Esophagus (tissue), 2 donors: ENCODE results near the gene PIEZO2. TPM values are rescaled to one million over a fixed set of nuclear protein-coding genes. Genes with fewer than 3 reads are reported as not detected.
"Not testable (repeated sequence)": the region's sequence is repeated elsewhere in the genome, so short reads cannot be mapped to it uniquely, and the experiment has no call there.

Experiments
- H3K27ac ChIP-seq, 2 donors: one replicate each; pipeline ENCODE4 v1.5.1; 2013; ENCODE audit warnings: low read depth in 2 of 2, mild to moderate bottlenecking in 2 of 2, inconsistent platforms in 1 of 2, low read length in 1 of 2, moderate library complexity in 1 of 2
- H3K27me3 ChIP-seq, 2 donors: one replicate each; pipeline ENCODE4 v1.6.1; 2013; ENCODE audit warnings: low read length in 2 of 2, control low read depth in 1 of 2, mild to moderate bottlenecking in 1 of 2; ENCODE audit not compliant: insufficient read depth in 2 of 2, control insufficient read depth in 1 of 2
- H3K36me3 ChIP-seq, 2 donors: one replicate each; pipeline ENCODE4 v1.6.1; 2013; ENCODE audit warnings: low read length in 1 of 2; ENCODE audit not compliant: control insufficient read depth in 2 of 2, insufficient read depth in 2 of 2
- H3K4me1 ChIP-seq, 2 donors: one replicate each; pipeline ENCODE4 v1.6.1; 2013; ENCODE audit warnings: low read length in 1 of 2; ENCODE audit not compliant: control insufficient read depth in 2 of 2, insufficient read depth in 2 of 2
- H3K4me3 ChIP-seq, 2 donors: one replicate each; pipeline ENCODE4 v1.5.1; 2013; ENCODE audit warnings: low read length in 2 of 2, mild to moderate bottlenecking in 2 of 2, low read depth in 1 of 2, moderate library complexity in 1 of 2
- H3K9me3 ChIP-seq, 2 donors: one replicate each; pipeline ENCODE4 v1.6.1; 2013; ENCODE audit warnings: mild to moderate bottlenecking in 2 of 2, low read depth in 1 of 2, low read length in 1 of 2, moderate library complexity in 1 of 2; ENCODE audit not compliant: control insufficient read depth in 2 of 2, insufficient read depth in 1 of 2
- WGBS, 2 donors: extraction: QIAGEN DNeasy Blood & Tissue Kit; methylation state at CpG; one replicate each; pipeline ENCODE4 v1.1.7; 2013; 5-methylcytosine and 5-hydroxymethylcytosine counted together
- polyA plus RNA-seq, 2 donors: library from polyadenylated mRNA; stranded (reverse); fragments of 200-250 nt; gene quantifications; one replicate each; pipeline ENCODE4 v1.2.3, GENCODE V29; 2013
- donor health status: healthy with polysubstance abuse.
- donor health status: Bipolar disorder and iron deficiency.

The PIEZO2 gene
- polyA plus RNA-seq, 2 donors, result 0.37 to 0.66 TPM

DNA sequence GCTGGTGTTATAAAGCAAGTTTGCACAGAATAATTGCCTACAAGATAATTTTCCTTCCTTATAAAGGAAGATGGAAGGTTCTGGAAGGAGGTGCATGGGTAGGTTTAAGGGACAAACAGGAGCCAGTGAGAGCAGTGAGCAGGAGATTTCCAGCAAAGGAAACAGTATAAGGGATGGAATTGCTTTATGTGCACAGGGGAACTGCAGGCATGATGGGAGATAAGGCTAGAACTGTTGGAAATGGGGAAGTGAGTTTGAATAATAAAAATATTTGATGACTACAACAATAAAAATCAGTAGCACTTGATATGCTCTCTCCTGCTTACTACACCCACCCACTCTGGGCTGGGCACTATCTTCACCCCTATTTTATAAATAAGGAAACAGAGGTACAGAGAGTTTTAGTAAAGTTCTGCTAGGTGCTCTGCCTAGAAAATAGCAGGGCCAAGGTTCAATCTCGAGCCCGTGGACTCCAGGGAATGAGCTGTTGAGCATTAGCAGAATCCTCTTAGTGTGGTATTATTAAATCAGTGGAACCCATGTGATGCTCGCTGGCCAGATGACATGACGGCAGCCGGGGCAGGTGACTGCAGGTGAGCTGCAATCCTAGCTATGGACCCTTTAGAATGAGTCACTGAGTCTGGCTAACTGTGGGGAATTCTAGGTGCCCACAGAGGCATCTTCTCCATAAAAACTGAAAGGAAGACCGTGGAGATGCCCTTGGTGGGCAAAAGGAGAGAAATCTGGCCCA lies 302.5 kb downstream of the PIEZO2 start:
- no peaks in the 10 kb centered on the region for H3K9me3 ChIP-seq
- no peak overlapping the region for H3K4me3 ChIP-seq
- no peaks in the 10 kb centered on the region for H3K36me3 ChIP-seq
- 81 to 91% methylated on average over 6 of the region's 6 CpGs for WGBS, 2 donors
- no peaks in the 10 kb centered on the region for H3K27me3 ChIP-seq
- H3K27ac ChIP-seq, result no peak overlapping the region
- no peaks in the 10 kb centered on the region for H3K4me1 ChIP-seq

DNA sequence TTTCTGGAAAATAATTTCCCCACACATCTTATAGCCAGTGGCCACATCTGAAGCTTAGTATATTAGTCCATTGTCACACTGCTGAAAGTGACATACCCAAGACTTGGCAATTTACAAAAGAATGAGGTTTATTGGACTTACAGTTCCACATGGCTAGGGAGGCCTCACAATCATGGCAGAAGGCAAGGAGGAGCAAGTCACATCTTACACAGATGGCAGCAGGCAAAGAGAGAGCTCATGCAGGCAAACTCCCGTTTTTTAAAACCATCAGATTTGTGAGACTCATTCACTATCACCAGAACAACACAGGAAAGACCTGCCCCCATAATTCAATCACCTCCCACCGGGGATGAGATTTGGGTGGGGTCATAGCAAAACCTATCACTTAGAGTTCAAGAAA lies 303.3 kb downstream of the PIEZO2 start:
- not testable (repeated sequence) for H3K27me3 ChIP-seq, H3K4me1 ChIP-seq, H3K27ac ChIP-seq, H3K36me3 ChIP-seq, H3K4me3 ChIP-seq, H3K9me3 ChIP-seq
- WGBS, 2 donors, result 67 to 70% methylated on average over 2 of the region's 2 CpGs

DNA sequence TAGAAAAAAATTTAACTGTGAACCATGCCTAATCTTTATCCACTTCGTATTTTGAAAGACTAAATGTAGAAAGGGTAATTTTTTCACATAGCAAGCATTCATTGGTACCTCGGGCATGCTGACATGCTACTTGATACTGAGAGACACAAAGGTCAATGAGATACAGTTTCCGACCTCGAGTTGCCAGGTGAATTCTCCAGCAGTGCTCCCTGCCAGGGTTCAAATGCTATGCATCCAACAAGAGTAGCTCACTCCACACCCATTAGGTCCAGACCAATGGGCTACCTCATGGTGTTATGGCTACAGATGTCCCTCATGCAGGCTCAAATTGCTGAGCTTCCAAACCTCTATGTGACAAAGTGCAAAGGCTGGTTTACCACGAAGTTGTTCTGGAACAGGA lies 305.8 kb downstream of the PIEZO2 start:
- Histone ChIP-seq H3K9me3 (no peaks in the 10 kb centered on the region), H3K27ac (no peak overlapping the region), H3K36me3 (no peaks in the 10 kb centered on the region), H3K27me3 (no peaks in the 10 kb centered on the region), H3K4me3 (no peak overlapping the region), H3K4me1 (no peaks in the 10 kb centered on the region)
- 64 to 70% methylated on average over 5 of the region's 5 CpGs for WGBS, 2 donors

DNA sequence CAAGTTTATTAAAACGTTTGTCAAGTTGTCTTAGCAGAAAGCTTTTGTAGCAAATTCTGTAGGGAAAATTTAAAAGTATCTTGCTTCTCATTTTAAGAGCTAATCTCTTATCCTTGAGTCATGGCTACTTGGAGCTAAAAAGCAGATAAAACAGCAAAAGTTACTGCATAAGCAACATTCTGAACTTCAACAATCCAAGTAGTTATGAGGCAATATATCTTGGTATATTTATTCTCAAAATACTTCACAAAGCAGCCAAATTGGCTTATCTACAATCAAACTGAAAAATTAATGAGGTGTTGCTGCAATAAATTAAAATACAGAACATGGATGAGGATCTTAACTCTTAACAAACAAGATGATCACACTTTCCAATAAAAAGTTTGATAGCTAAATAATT lies 306.5 kb downstream of the PIEZO2 start:
- no peak overlapping the region for H3K4me3 ChIP-seq
- no peaks in the 10 kb centered on the region for H3K9me3 ChIP-seq
- WGBS, 2 donors, result 13 to 14% methylated on average over 1 of the region's 1 CpG
- no peak overlapping the region for H3K27ac ChIP-seq
- H3K36me3 ChIP-seq, result no peaks in the 10 kb centered on the region
- no peaks in the 10 kb centered on the region for H3K27me3 ChIP-seq
- no peaks in the 10 kb centered on the region for H3K4me1 ChIP-seq

DNA sequence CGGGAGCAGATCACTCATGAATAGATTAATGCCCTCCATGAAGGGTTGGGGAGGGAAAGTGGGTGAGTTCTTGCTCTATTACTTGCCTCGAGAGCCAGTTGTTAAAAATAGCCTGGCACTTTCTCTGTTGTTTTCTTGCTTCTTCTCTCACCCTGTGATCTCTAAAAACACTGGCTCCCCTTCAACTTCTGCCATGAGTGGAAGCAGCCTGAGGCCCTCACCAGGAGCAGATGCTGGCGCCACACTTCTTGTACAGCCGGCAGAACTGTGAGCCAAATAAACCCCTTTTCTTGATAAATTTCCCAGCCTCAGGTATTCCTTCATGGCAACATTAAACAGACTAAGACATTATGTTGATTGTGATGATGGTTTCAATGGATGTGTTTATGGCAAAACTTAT lies 307.0 kb downstream of the PIEZO2 start:
- H3K9me3 ChIP-seq, result no peaks in the 10 kb centered on the region
- H3K27me3 ChIP-seq, result no peaks in the 10 kb centered on the region
- H3K36me3 ChIP-seq, result no peaks in the 10 kb centered on the region
- no peaks in the 10 kb centered on the region for H3K4me1 ChIP-seq
- whole genome bisulfite sequencing, 2 donors, result 47 to 58% methylated on average over 4 of the region's 4 CpGs
- no peak overlapping the region for H3K27ac ChIP-seq
- H3K4me3 ChIP-seq, result no peak overlapping the region

DNA sequence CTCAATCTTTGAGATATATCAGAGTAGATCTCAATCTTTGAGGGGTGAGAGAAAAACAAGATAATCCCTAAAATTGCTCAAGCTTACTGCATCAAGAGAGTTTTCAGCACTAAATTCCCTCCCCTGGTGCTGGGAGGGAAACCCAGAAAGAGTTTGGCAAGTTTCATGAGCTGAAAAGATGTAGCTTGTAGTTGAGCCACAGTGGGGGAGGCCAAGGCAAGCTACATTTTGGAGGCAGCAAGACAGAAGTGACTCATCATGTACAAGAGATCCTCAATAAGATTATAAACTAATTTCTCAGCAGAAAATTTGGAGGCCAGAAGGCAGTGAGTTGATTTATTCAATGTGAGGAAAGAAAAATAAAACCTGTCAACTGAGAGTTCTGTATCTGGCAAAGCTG lies 308.2 kb downstream of the PIEZO2 start:
- no peaks in the 10 kb centered on the region for H3K9me3 ChIP-seq
- H3K4me1 ChIP-seq, result no peaks in the 10 kb centered on the region
- H3K4me3 ChIP-seq, result no peak overlapping the region
- H3K36me3 ChIP-seq, result no peaks in the 10 kb centered on the region
- no peaks in the 10 kb centered on the region for H3K27me3 ChIP-seq
- H3K27ac ChIP-seq, result no peak overlapping the region

DNA sequence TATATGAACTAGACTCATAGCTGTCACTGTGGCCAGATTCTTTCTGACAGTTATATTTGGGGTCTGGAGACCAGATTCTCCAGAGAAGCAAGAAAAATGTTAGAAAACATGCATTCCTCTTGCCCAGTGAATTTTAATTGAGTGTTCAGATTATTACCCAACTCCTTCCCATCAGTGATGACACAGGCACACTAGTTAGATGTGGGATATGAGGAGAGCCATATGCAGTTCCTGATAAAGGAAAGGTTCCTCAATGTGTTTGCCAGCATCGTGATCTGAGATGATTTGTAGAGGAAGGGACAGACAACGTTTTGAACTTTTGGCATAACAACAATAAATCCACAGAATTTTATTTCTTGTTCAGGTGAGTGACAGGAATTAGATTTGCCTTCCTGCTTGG lies 308.6 kb downstream of the PIEZO2 start:
- H3K9me3 ChIP-seq, result no peaks in the 10 kb centered on the region
- 33 to 38% methylated on average over 2 of the region's 2 CpGs for WGBS, 2 donors
- H3K27me3 ChIP-seq, result no peaks in the 10 kb centered on the region
- no peaks in the 10 kb centered on the region for H3K4me1 ChIP-seq
- H3K27ac ChIP-seq, result no peak overlapping the region
- H3K36me3 ChIP-seq, result no peaks in the 10 kb centered on the region
- no peak overlapping the region for H3K4me3 ChIP-seq

DNA sequence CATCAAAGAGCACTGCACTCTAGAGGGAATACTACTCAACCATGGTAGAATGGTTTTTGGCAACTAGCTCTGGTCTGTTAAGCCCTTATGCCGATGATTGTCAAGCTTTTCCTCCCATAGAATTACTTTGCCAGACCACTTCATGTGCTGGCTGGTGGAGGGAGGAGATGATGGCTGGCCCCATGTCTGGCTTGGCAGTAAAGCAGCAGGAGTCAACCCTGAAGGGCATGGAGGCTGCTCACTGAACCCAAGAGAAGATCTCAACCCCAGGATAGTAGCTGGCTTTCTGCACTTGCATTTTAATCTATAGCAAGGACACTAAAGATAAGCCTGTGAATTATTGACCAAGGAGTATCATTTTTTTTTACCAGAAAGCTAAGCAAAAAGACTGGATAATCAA lies 309.9 kb downstream of the PIEZO2 start:
- WGBS, 2 donors, result 58 to 70% methylated on average over 1 of the region's 1 CpG
- no peak overlapping the region for H3K27ac ChIP-seq
- no peaks in the 10 kb centered on the region for H3K4me1 ChIP-seq
- H3K36me3 ChIP-seq, result no peaks in the 10 kb centered on the region
- H3K27me3 ChIP-seq, result no peaks in the 10 kb centered on the region
- H3K9me3 ChIP-seq, result no peaks in the 10 kb centered on the region
- H3K4me3 ChIP-seq, result no peak overlapping the region

DNA sequence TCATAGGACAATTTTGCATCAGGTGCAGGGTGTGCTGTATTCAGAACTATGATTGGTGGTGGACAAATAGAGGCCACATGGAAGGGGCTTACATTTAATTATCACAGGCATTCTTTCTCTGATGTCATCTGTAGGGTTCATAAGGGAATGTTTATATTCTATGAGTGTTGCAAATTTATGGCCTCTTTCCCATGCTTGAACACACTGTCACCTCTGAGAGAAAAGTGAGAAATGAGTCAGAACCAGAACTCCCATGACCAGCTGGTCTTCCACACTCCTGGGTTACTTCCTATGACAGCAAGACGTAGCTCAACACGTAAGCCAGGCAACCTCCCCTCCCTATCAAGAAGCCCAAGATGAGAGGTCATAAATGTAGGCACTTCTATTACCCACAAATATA lies 310.8 kb downstream of the PIEZO2 start:
- 79 to 82% methylated on average over 2 of the region's 2 CpGs for WGBS, 2 donors
- Histone ChIP-seq H3K27me3 (no peaks in the 10 kb centered on the region), H3K36me3 (no peaks in the 10 kb centered on the region), H3K4me1 (no peaks in the 10 kb centered on the region), H3K4me3 (no peak overlapping the region), H3K27ac (no peak overlapping the region), H3K9me3 (no peaks in the 10 kb centered on the region)

DNA sequence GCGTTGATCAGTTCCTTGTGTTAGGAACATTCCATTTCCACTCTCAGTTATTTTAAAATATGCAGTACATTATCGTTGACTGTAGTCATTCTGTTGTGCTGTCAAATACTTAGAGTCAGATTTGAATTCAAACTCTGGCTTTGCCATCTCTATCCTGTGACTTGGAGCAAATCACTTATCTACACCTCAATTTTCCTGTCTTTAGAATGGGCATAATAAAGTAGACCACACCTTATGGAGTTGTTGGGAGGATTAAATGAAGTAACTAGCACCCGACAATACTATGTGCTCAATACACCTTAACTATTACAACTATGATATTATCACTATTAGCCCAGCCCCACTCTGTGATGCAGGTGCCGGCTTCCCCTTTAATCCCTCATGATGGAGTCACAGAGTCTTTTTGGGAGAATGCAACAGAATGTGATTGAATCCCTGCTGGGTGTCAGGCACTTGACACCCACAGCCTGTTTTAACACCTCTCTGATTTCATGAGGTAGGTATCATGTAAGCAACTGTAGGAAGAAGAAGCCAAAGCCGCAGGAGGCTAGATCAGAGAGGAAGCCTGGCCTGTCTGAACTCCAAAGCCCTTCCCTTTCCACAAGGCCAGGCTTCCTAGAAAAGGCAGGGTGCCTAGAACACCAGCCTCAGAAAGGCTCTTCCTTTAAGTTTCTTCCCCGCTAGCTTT lies 315.1 kb downstream of the PIEZO2 start:
- Histone ChIP-seq H3K9me3 (no peaks in the 10 kb centered on the region), H3K36me3 (no peaks in the 10 kb centered on the region), H3K27me3 (no peaks in the 10 kb centered on the region), H3K4me3 (no peak overlapping the region), H3K4me1 (peaks cover 0 to 2% of the 10 kb centered on the region in 2 donors), H3K27ac (no peak overlapping the region)
- 82 to 83% methylated on average over 6 of the region's 6 CpGs for WGBS, 2 donors
